ENCODE results near the gene HLA-G. TPM values are rescaled to one million over a fixed set of nuclear protein-coding genes. Genes with fewer than 3 reads are reported as not detected.
A peak's percentile ranks its signal among the peaks of the same experiment; 100 is the strongest.
"Not testable (repeated sequence)": the region's sequence is repeated elsewhere in the genome, so short reads cannot be mapped to it uniquely, and the experiment has no call there.

HLA-G gene
- 1 to 10 TPM in 1 of 2 donors, not detected in 1; 1.8 TPM for total RNA-seq

GRCh38 chr6:29827579-29828470 lies at the start of gene HLA-G:
Gene HLA-G (plus strand): TSS chr6:29827825. CDS start chr6:29827845, 20 bp downstream.
- H3K9me3 ChIP-seq, result no peaks in the 10 kb centered on the region
- H3K36me3 ChIP-seq, result no peaks in the 10 kb centered on the region
- TF ChIP-seq POLR2A (IDR thresholded peaks at IDR 0.05) (no peak), POLR2AphosphoS5 (IDR thresholded peaks at IDR 0.05) (no peak), CTCF (IDR thresholded peaks at IDR 0.05) (no peak)
- intact Hi-C loops (cut with DNase I), result no loop called here
- H3K4me3 ChIP-seq, result no peak within 1 kb of the TSS
- H3K4me1 ChIP-seq (replicated peaks), result no peaks in the 10 kb centered on the region
- WGBS, result 7% methylated on average over 65 of the region's 75 CpGs
- H3K27ac ChIP-seq, result no peak within 1 kb of the TSS
- peaks cover 4% of the 10 kb centered on the region for H3K27me3 ChIP-seq (replicated peaks; ENCODE audit: insufficient read depth)
- DNase-seq (ENCODE audit: low spot score), result no peak

- H3K27ac ChIP-seq; DNase-seq (ENCODE audit: low spot score); H3K36me3 ChIP-seq; H3K9me3 ChIP-seq; H3K4me3 ChIP-seq; H3K27me3 ChIP-seq (replicated peaks; ENCODE audit: insufficient read depth); H3K4me1 ChIP-seq (replicated peaks); intact Hi-C loops (cut with DNase I): not testable (repeated sequence)
- WGBS, result 69% methylated on average over 13 of the region's 13 CpGs
Measured at GRCh38 chr6:29780019-29780698, 47.5 kb upstream of the HLA-G start.

GRCh38 chr6:29789176-29789575 lies 38.4 kb upstream of the HLA-G start:
- DNase-seq (ENCODE audit: low spot score), result no peak
- H3K27ac ChIP-seq, result no peak overlapping the region
- WGBS, result 100% methylated on average over 1 of the region's 1 CpG
- H3K4me1 ChIP-seq (replicated peaks), result no peaks in the 10 kb centered on the region
- H3K9me3 ChIP-seq, result no peaks in the 10 kb centered on the region
- no peak overlapping the region for H3K4me3 ChIP-seq
- no peaks in the 10 kb centered on the region for H3K36me3 ChIP-seq
- intact Hi-C loops (cut with DNase I), result no loop called here
- H3K27me3 ChIP-seq (replicated peaks; ENCODE audit: insufficient read depth), result no peaks in the 10 kb centered on the region
- TF ChIP-seq POLR2AphosphoS5 (IDR thresholded peaks at IDR 0.05) (no peak), CTCF (IDR thresholded peaks at IDR 0.05) (no peak), POLR2A (IDR thresholded peaks at IDR 0.05) (no peak)

- H3K27ac ChIP-seq, result no peak overlapping the region
- no peak for DNase-seq (ENCODE audit: low spot score)
Measured at GRCh38 chr6:29790626-29791025, 37.0 kb upstream of the HLA-G start.

More at GRCh38 chr6:29790626-29791025, 37.0 kb upstream of the HLA-G start:
- Histone ChIP-seq H3K9me3 (no peaks in the 10 kb centered on the region), H3K4me3 (no peak overlapping the region), H3K4me1 (replicated peaks) (no peaks in the 10 kb centered on the region), H3K36me3 (no peaks in the 10 kb centered on the region), H3K27me3 (replicated peaks; ENCODE audit: insufficient read depth) (no peaks in the 10 kb centered on the region)
- TF ChIP-seq POLR2A (IDR thresholded peaks at IDR 0.05) (peak; percentile 40), CTCF (IDR thresholded peaks at IDR 0.05) (no peak), POLR2AphosphoS5 (IDR thresholded peaks at IDR 0.05) (no peak)
- 76% methylated on average over 3 of the region's 3 CpGs for WGBS
- intact Hi-C loops (cut with DNase I), result loop anchor here (5.0 kb wide), 1 partner anchor 38 kb away; no protein-coding TSS in a partner anchor

Data from prostate gland (tissue), 2 donors.